GM23338 (cell line): Measurements from ENCODE around the gene IL21R.

Experiments
- CTCF ChIP-seq, 2 experiments: fragments of 200-600 bp in 1 of 2; sonication (generic) in 1 of 2; conservative IDR thresholded peaks; 2 replicates each; pipeline versions ENCODE4 v1.5.1 to v1.6.1; 2016 to 2017; ENCODE audit warnings: antibody characterized with exemption in 2 of 2, low read depth in 2 of 2, mild to moderate bottlenecking in 2 of 2, moderate library complexity in 1 of 2
- EZH2 ChIP-seq: fragments of 200-600 bp; sonication (generic); IDR thresholded peaks from one replicate; pipeline ENCODE4 v1.8.0; 2017; ENCODE audit warnings: antibody characterized with exemption, mild to moderate bottlenecking, low read depth; ENCODE audit not compliant: unreplicated experiment
- JUNB ChIP-seq: IDR thresholded peaks from one replicate; pipeline ENCODE4 v1.6.1; 2016; ENCODE audit warnings: antibody characterized with exemption; ENCODE audit not compliant: unreplicated experiment
- POLR2AphosphoS5 ChIP-seq: IDR thresholded peaks from 2 replicates; pipeline ENCODE4 v1.6.1; 2016; ENCODE audit warnings: antibody characterized with exemption, low read depth
- TF ChIP-seq, protein P1 (sequence below): IDR thresholded peaks from one replicate; pipeline ENCODE4 v1.6.1; 2018; ENCODE audit warnings: antibody characterized with exemption; ENCODE audit not compliant: unreplicated experiment

- TF ChIP-seq CTCF (conservative IDR thresholded peaks at IDR 0.05; ENCODE audit: low read depth in 2 of 2): no peak
- no peak for TF ChIP-seq JUNB
- TF ChIP-seq EZH2: no peak
- TF ChIP-seq, protein P1, sequence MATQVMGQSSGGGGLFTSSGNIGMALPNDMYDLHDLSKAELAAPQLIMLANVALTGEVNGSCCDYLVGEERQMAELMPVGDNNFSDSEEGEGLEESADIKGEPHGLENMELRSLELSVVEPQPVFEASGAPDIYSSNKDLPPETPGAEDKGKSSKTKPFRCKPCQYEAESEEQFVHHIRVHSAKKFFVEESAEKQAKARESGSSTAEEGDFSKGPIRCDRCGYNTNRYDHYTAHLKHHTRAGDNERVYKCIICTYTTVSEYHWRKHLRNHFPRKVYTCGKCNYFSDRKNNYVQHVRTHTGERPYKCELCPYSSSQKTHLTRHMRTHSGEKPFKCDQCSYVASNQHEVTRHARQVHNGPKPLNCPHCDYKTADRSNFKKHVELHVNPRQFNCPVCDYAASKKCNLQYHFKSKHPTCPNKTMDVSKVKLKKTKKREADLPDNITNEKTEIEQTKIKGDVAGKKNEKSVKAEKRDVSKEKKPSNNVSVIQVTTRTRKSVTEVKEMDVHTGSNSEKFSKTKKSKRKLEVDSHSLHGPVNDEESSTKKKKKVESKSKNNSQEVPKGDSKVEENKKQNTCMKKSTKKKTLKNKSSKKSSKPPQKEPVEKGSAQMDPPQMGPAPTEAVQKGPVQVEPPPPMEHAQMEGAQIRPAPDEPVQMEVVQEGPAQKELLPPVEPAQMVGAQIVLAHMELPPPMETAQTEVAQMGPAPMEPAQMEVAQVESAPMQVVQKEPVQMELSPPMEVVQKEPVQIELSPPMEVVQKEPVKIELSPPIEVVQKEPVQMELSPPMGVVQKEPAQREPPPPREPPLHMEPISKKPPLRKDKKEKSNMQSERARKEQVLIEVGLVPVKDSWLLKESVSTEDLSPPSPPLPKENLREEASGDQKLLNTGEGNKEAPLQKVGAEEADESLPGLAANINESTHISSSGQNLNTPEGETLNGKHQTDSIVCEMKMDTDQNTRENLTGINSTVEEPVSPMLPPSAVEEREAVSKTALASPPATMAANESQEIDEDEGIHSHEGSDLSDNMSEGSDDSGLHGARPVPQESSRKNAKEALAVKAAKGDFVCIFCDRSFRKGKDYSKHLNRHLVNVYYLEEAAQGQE: no peak
- TF ChIP-seq POLR2AphosphoS5: no peak
These were observed 48.1 kb upstream of the IL21R start for GRCh38 chr16:27353853-27354252.
